ENCODE data around the gene GRIK5. TPM values are rescaled to one million over a fixed set of nuclear protein-coding genes. Genes with fewer than 3 reads are reported as not detected.
A peak's percentile ranks its signal among the peaks of the same experiment; 100 is the strongest.

Gene GRIK5
- total RNA-seq, 1 experiment from 2014 or later = 43.1 TPM

- no peak overlapping the region for H3K18ac ChIP-seq (ENCODE audit: insufficient read length, low read depth, low read length)
- peak overlapping the region; percentile 9 for H3K4me2 ChIP-seq (ENCODE audit: insufficient read depth, insufficient read length, low read length)
- H2BK120ac ChIP-seq (ENCODE audit: low read depth, low read length, poor library complexity, severe bottlenecking) = no peak overlapping the region
- Mint-ChIP-seq H3K27ac (no peak overlapping the region), H3K9me3 (no peaks in the 10 kb centered on the region), H3K4me1 (peaks cover 9 to 31% of the 10 kb centered on the region in 2 experiments), H3K4me3 (peak overlapping the region; percentile 52 to 77), H3K27me3 (ENCODE audit: low read depth) (peaks cover 16% of the 10 kb centered on the region), H3K36me3 (ENCODE audit: insufficient read depth in 1 of 3, low read depth in 3 of 3) (no peaks in the 10 kb centered on the region; a peak in 1 of 7 replicates)
- TF ChIP-seq CTCF (conservative IDR thresholded peaks at IDR 0.05) = no peak
- H3T11ph ChIP-seq (ENCODE audit: low read length) = no peak overlapping the region
- H2BK12ac ChIP-seq (ENCODE audit: insufficient read length, low read depth, low read length) = no peak overlapping the region
- no peak overlapping the region for H2BK20ac ChIP-seq (ENCODE audit: low read depth, low read length, poor library complexity, severe bottlenecking)
- no peaks in the 10 kb centered on the region for H3K79me1 ChIP-seq (ENCODE audit: insufficient read depth, low read depth, low read length, poor library complexity, severe bottlenecking)
- no peaks in the 10 kb centered on the region; the same call in 1 of the 2 replicates for H3K4me1 ChIP-seq (ENCODE audit: insufficient read depth, low read length)
- H3K23me2 ChIP-seq (ENCODE audit: insufficient read length, low read depth, low read length, poor library complexity, severe bottlenecking) = no peaks in the 10 kb centered on the region
- H2AFZ ChIP-seq (ENCODE audit: low read length) = no peak overlapping the region
- H3K23ac ChIP-seq (ENCODE audit: insufficient read length, low read depth, low read length) = no peak overlapping the region
- no peak overlapping the region for H2BK5ac ChIP-seq (ENCODE audit: insufficient read length, low read length)
- H2BK15ac ChIP-seq (ENCODE audit: low read depth, low read length) = no peak overlapping the region
- DNase-seq = peak; percentile 93
- no peaks in the 10 kb centered on the region for H3K79me2 ChIP-seq (ENCODE audit: insufficient read depth, low read length)
- H4K91ac ChIP-seq (ENCODE audit: insufficient read length, low read depth, low read length) = no peak overlapping the region
- H4K20me1 ChIP-seq (ENCODE audit: control insufficient read depth, insufficient read depth, insufficient read length) = no peaks in the 10 kb centered on the region
- no peak overlapping the region for H3K27ac ChIP-seq (ENCODE audit: insufficient read length, low read depth, low read length)
- no peak overlapping the region for H4K5ac ChIP-seq (ENCODE audit: insufficient read length, low read depth, low read length)
- H3K27me3 ChIP-seq (ENCODE audit: insufficient read depth, low read length) = no peaks in the 10 kb centered on the region
- H3K14ac ChIP-seq (ENCODE audit: insufficient read depth, low read length) = no peak overlapping the region
- no CpG with 5 or more reads among the region's 28 CpGs for WGBS (ENCODE audit: extremely low coverage, insufficient read length, low lambda C conversion rate)
- H3K4ac ChIP-seq (ENCODE audit: low read depth, low read length) = no peak overlapping the region
- no peak overlapping the region for H2AK5ac ChIP-seq (ENCODE audit: insufficient read length, low read length)
- no peak overlapping the region for H4K8ac ChIP-seq (replicated peaks; ENCODE audit: insufficient read length, low read depth, low read length)
- no peak overlapping the region for H3K56ac ChIP-seq (ENCODE audit: insufficient read length, low read depth, low read length)
- no peak overlapping the region for H3K9ac ChIP-seq (ENCODE audit: extremely low read depth, insufficient read length, low read length)
- H3K9me3 ChIP-seq (ENCODE audit: control insufficient read depth, low read depth, low read length) = no peaks in the 10 kb centered on the region
These were observed 25.8 kb upstream of the GRIK5 start for GRCh38 chr19:42095814-42096230.

All from H9 (cell line).